Lower leg skin (tissue), 3 donors: ENCODE results near the gene ICOS.

Source experiments
- CTCF ChIP-seq, 3 donors: fragments of 450-650 bp; IDR thresholded peaks; one replicate each; pipeline ENCODE4 v1.5.1; 2016; ENCODE audit warnings: antibody characterized with exemption in 3 of 3, mild to moderate bottlenecking in 3 of 3, moderate library complexity in 2 of 3
- POLR2A ChIP-seq, 2 donors: fragments of 450-650 bp; IDR thresholded peaks; one replicate each; pipeline ENCODE4 v1.6.1; 2016 to 2017; ENCODE audit warnings: antibody characterized with exemption in 2 of 2, mild to moderate bottlenecking in 1 of 2, moderate library complexity in 1 of 2

- TF ChIP-seq CTCF (IDR thresholded peaks at IDR 0.05) (no peak), POLR2A (IDR thresholded peaks at IDR 0.05) (no peak)
Measured at GRCh38 chr2:203908066-203908796, 28.3 kb upstream of the ICOS start.
